Mesothelial cell of epicardium (in vitro differentiated cells): ENCODE results near the gene EDEM1. TPM values are rescaled to one million over a fixed set of nuclear protein-coding genes. Genes with fewer than 3 reads are reported as not detected.

Experiments used
- DNase-seq, 2 experiments: peaks; one replicate each; pipeline ENCODE4 v3.0.0; 2021; ENCODE audit warnings: low spot score in 2 of 2; ENCODE audit not compliant: unreplicated experiment in 2 of 2
- H3K27ac Mint-ChIP-seq: 2 replicates; pipeline ENCODE4 v1.8.0; 2021; ENCODE audit warnings: mixed read lengths
- H3K27me3 Mint-ChIP-seq: 2 replicates; pipeline ENCODE4 v1.8.0; 2021; ENCODE audit warnings: low read depth, mixed read lengths
- H3K36me3 Mint-ChIP-seq: 2 replicates; pipeline ENCODE4 v1.8.0; 2021; ENCODE audit warnings: mixed read lengths
- H3K4me1 Mint-ChIP-seq: 2 replicates; pipeline ENCODE4 v1.8.0; 2021; ENCODE audit warnings: mixed read lengths
- H3K4me3 Mint-ChIP-seq: 2 replicates; pipeline ENCODE4 v1.8.0; 2021; ENCODE audit warnings: mild to moderate bottlenecking, moderate library complexity, mixed read lengths
- H3K9me3 Mint-ChIP-seq: 2 replicates; pipeline ENCODE4 v1.8.0; 2021; ENCODE audit warnings: mixed read lengths
- CTCF ChIP-seq: fragments of 200-600 bp; sonication (generic); IDR thresholded peaks from one replicate; pipeline ENCODE4 v1.5.0; 2021; ENCODE audit warnings: antibody characterized with exemption; ENCODE audit not compliant: unreplicated experiment
- microRNA-seq: library from miRNA; unstranded; fragments of <30 nt; microRNA quantifications from one replicate; pipeline ENCODE4 v1.2.0, GENCODE V29; 2021; ENCODE audit warnings: inconsistent platforms, mixed read lengths
- total RNA-seq: library from RNA; stranded (reverse); gene quantifications from 3 replicates; pipeline ENCODE4 v1.2.1, GENCODE V29; 2021

The EDEM1 gene
- total RNA-seq, 1 donor from 2014 or later: 25.7 TPM

DNA sequence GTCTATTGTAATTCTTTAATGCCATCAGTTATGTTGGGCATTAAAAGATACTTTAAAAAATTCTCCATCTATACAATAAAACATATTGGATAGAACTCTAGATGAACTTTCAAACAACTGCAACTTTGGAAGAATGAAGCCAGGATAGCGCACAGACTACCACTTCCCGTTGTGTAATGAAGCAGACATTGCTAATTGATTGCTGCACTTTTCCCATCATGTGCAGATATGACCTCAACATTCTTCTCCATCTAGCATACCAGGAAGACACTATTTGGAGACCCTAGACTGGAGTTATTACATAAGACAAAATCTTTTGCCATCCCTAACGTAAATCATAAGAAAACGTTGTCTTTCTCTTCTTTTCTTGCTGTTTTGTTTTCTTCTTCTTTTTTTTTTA, 75.0 kb downstream of the EDEM1 start:
- Mint-ChIP-seq H3K4me1 (no peaks in the 10 kb centered on the region), H3K27me3 (no peaks in the 10 kb centered on the region), H3K9me3 (no peaks in the 10 kb centered on the region), H3K36me3 (no peaks in the 10 kb centered on the region), H3K4me3 (no peak overlapping the region), H3K27ac (no peak overlapping the region)
- no peak for DNase-seq
- no peak for TF ChIP-seq CTCF

DNA sequence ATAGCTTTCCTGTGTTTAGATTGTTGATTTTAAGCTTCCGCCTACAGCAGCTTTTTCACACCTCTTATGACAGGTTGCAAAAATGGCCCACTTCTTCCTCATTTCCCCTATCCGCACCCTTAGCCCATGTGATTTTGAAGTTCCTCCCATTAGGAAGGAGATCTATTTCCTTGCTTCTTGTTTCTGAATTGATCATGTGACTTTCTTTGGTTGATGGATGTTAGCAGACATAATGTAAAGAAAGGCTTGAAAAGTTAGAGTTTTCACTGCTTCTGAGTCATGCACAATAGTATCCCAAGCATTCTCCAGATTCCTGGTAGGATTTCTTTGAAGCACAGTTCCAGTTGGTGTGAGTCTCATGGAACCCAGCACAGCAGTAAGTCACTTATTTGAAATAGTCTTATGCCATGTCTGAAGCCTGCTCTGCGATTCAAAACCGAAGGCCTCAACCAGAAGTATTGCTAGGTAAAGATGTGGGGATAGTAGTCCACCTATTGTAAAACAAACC, 76.6 kb downstream of the EDEM1 start:
- no peaks in the 10 kb centered on the region for H3K27me3 Mint-ChIP-seq
- no peak for DNase-seq
- H3K4me1 Mint-ChIP-seq: no peaks in the 10 kb centered on the region
- H3K36me3 Mint-ChIP-seq: no peaks in the 10 kb centered on the region
- no peak overlapping the region for H3K4me3 Mint-ChIP-seq
- no peaks in the 10 kb centered on the region for H3K9me3 Mint-ChIP-seq
- H3K27ac Mint-ChIP-seq: no peak overlapping the region
- TF ChIP-seq CTCF: no peak

DNA sequence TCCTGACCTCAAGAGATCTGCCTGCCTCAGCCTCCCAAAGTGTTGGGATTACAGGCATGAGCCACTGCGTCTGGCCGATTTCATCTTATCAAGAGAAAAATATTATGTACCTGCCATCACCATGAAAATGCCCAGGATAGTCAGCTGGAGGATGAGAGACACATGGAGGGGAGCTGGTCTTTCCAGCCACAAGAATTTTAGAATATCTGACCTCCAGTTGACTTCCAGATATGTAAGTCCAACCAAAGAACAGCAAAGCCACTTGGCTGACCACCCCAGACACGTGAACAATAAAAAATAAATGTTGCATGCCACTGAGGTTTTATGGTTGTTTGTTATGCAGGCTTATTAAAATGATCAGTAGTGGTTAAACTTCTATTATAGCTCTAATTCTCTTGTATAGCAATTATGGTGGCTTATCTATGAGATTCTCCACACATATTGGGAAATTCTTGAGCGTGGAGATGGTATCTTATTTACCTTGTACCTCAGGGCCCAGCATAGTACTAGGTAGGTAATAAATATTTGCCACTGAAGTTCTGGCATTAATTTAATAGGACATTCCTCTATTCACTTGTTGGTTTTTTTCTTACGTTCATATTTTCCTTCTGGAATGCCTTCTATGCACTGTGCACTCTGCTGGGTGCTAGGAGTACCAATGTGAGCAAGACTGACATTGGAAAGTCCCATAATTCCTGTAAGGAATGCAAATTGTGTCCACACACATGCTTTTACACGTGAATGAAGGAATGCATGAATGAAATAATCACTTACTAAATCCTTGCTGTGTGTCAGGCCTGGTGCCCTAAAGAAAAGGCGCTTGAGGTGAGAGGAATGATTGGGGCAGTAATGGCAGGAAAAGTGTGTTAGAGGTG, 77.6 kb downstream of the EDEM1 start:
- DNase-seq: no peak
- H3K4me1 Mint-ChIP-seq: no peaks in the 10 kb centered on the region
- H3K36me3 Mint-ChIP-seq: no peaks in the 10 kb centered on the region
- no peak overlapping the region for H3K27ac Mint-ChIP-seq
- no peaks in the 10 kb centered on the region for H3K9me3 Mint-ChIP-seq
- TF ChIP-seq CTCF: no peak
- H3K27me3 Mint-ChIP-seq: no peaks in the 10 kb centered on the region
- no peak overlapping the region for H3K4me3 Mint-ChIP-seq

DNA sequence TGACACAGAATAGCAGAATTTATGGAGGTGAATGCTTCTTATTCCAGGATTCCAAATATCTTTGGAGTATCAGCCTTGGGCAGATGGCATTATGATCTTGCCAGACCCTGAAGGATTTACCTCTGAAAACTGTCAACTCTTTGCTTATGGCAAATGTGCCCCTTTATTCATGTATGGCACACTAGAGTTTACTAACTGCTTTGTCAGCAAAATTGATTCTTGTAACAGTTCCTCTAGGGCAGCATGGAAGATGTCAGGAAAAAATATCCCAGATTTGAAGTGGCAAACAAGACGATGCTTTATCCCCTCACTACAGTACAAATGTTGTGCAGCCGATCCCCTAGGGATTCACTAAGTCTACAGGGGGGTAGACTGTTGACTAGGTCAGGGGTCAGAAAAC, 79.7 kb downstream of the EDEM1 start:
- Mint-ChIP-seq H3K4me1 (no peaks in the 10 kb centered on the region), H3K27me3 (no peaks in the 10 kb centered on the region), H3K27ac (no peak overlapping the region), H3K4me3 (no peak overlapping the region), H3K9me3 (no peaks in the 10 kb centered on the region), H3K36me3 (no peaks in the 10 kb centered on the region)
- TF ChIP-seq CTCF: no peak
- DNase-seq: no peak

DNA sequence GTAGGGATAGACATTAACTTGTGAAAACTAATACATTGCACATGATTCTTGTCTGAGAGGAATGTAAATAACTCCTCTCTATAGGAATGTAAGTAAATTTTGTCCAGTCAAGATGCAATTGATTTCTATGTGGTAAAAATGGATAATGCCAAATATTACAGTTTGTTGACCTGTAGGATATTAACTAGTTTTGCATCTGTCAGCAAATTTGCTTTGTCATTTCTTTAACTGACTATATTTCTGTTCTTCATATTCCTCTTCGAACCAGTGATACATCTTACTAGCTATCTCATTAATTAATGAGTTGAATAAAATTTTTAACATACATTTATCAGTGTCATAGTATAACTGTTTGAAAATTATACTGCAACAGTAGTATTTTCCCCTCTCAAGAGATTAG, 80.4 kb downstream of the EDEM1 start:
- no peak for DNase-seq
- Mint-ChIP-seq H3K4me3 (no peak overlapping the region), H3K27me3 (no peaks in the 10 kb centered on the region), H3K9me3 (no peaks in the 10 kb centered on the region), H3K4me1 (no peaks in the 10 kb centered on the region), H3K27ac (no peak overlapping the region), H3K36me3 (no peaks in the 10 kb centered on the region)
- TF ChIP-seq CTCF: no peak

Small RNA genes within 50 kb of the gene (microRNA-seq; reads per million reads assigned to microRNA genes)
- not detected for gene MIR4790

Other genes with a start within 250 kb of the EDEM1 start
- gene BHLHE40, start 208.3 kb upstream of the EDEM1 start, total RNA-seq: 31.9 to 37.6 TPM (median 35.4 TPM) in 3 replicates
- 33.5 to 36.9 TPM (median 35.2 TPM) in 3 replicates for gene ARL8B, start 65.4 kb upstream of the EDEM1 start, total RNA-seq